T-helper 1 cell treated with Interleukin-12 subunit alpha and Interleukin-12 subunit beta and Interleukin-4 antibody, amounts not matched to agents 30 μg/mL and 1 μg/mL, for 36 hours (primary cell): ENCODE data around the gene GBE1.
A peak's percentile ranks its signal among the peaks of the same experiment; 100 is the strongest.
"Not testable (repeated sequence)": the region's sequence is repeated elsewhere in the genome, so short reads cannot be mapped to it uniquely, and the experiment has no call there.

Source experiments
- H3K27ac Mint-ChIP-seq: one replicate; pipeline ENCODE4 v1.8.0; 2021; ENCODE audit warnings: mild to moderate bottlenecking, mixed read lengths
- H3K27me3 Mint-ChIP-seq: one replicate; pipeline ENCODE4 v1.8.0; 2021; ENCODE audit warnings: low read depth, mixed read lengths
- H3K36me3 Mint-ChIP-seq: one replicate; pipeline ENCODE4 v1.8.0; 2021; ENCODE audit warnings: low read depth, mixed read lengths
- H3K4me1 Mint-ChIP-seq: one replicate; pipeline ENCODE4 v1.8.0; 2021; ENCODE audit warnings: low read depth, mixed read lengths
- H3K4me3 Mint-ChIP-seq: one replicate; pipeline ENCODE4 v1.8.0; 2021; ENCODE audit warnings: mild to moderate bottlenecking, moderate library complexity, mixed read lengths
- H3K9me3 Mint-ChIP-seq: one replicate; pipeline ENCODE4 v1.8.0; 2021; ENCODE audit warnings: mixed read lengths

The GBE1 gene

DNA sequence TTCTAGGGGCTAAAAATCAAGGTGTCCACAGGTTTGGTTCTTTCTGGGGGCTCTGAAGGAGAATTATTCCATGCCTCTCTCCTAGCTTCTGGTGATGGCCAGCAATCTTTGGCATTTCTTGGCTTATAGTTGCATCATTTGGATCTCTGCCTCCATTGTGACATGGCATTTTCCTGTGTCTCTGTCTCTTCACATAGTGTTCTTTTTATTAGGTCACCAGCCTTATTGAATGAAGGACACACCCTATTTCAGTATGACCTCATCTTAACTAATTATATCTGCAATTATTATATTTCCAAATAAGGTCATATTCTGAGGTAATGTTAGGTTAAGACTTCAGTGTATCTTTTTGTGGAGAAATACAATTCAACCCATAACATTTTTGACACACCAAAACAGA lies 3.2 kb upstream of the GBE1 start:
- Mint-ChIP-seq H3K36me3 (peaks cover 2% of the 10 kb centered on the region), H3K27me3 (no peaks in the 10 kb centered on the region), H3K27ac (no peak overlapping the region), H3K9me3 (no peaks in the 10 kb centered on the region), H3K4me3 (no peak overlapping the region), H3K4me1 (peaks cover 16% of the 10 kb centered on the region)

DNA sequence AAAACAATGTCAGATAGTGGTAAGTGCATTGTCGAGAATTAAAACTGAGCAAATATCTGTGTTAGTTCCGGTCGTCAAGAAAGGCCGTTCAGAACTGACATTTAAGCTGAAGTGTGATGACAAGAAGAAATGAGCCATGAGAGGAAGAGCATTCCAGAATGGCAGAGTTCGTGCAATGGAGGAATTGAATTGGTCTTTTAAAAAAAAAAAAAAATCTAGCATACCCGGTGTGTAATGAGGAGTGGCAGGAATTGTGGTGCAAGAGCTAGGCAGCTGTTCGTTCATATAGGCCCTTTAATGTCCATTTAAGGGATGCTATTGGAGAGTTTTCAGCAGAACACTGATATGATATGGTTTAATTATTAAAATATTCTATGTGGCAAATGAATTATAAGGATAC lies 2.6 kb upstream of the GBE1 start:
- Mint-ChIP-seq H3K27ac (no peak overlapping the region), H3K4me1 (peaks cover 20% of the 10 kb centered on the region), H3K9me3 (peaks cover under 1% of the 10 kb centered on the region), H3K36me3 (peaks cover 8% of the 10 kb centered on the region), H3K27me3 (no peaks in the 10 kb centered on the region), H3K4me3 (no peak overlapping the region)

DNA sequence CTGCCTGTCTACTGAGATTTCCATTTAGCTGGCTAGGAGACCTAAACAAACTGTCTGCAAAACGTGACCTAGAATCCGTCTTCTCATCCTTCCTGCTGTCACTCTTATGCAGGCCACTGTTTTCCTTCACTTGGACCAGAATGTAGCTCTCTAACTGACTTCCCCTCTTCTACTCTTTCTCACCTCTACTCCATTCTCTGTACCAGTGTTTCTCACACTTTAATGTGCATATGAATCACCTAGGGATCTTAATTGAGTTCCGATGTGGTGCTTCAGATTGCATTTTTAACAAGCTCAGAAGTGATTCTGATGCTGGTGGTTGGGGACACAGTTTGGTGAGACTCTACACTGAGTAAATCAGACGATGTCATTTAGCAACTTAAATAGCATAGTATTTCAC lies 1.6 kb upstream of the GBE1 start:
- peak overlapping the region; percentile 18 for H3K27ac Mint-ChIP-seq
- peaks cover 25% of the 10 kb centered on the region for H3K4me1 Mint-ChIP-seq
- no peaks in the 10 kb centered on the region for H3K27me3 Mint-ChIP-seq
- peaks cover 4% of the 10 kb centered on the region for H3K9me3 Mint-ChIP-seq
- peak overlapping the region; percentile 43 for H3K4me3 Mint-ChIP-seq
- peaks cover 18% of the 10 kb centered on the region for H3K36me3 Mint-ChIP-seq

DNA sequence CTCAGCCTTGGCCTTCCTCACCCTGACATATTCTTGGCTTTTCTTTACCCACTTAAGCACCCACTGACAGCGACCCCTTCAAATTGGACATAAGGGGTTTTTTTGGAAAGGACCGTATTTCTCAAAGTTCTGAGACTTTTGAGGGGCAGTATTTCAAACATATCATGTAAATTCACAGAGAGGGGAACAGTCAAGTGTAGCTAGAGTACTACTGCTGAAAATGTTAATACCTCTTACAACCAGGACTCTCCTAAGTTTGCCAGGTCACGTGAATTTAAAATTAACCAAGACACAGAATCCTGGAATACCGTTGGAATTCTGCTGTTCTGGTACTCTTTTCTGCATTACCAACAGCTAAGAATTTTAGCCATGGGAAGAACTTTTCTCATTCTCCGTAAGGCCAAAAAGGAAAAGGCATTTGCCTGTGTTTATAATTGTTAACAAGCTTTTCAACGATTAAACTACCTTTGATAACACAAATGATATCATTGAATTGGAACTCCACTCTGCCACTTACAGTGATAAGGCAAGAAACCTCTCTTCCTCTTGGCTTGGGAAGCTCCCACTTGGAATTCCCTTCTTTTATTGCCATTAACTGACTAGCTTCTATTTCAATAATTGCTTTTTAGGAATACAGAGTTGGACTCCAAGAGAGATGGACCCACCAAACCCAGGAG lies 597 bp upstream of the GBE1 start:
- H3K36me3 Mint-ChIP-seq, result peaks cover 27% of the 10 kb centered on the region
- peaks cover 32% of the 10 kb centered on the region for H3K4me1 Mint-ChIP-seq

DNA sequence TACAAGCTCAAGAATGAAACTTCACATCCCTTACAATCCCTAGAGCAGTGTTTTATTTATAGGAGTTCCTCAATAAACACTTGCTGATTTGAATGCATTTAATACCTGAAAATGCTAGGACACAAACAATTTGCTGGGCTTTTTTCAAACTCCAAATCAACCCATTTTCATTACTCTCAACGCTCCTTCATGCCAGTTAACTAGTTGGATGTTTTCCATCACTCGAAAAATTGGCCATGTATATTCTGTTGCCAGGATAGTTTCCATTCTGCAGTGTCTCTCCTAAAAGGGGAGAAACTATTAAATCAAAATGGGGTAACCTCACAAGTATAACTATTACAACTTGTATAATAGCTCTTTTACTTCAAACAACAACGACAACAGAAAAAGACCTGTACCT lies 1.2 kb downstream of the GBE1 start:
- Mint-ChIP-seq H3K4me3 (peak overlapping the region; percentile 94), H3K36me3 (peaks cover 34% of the 10 kb centered on the region), H3K9me3 (peaks cover 7% of the 10 kb centered on the region), H3K27me3 (no peaks in the 10 kb centered on the region), H3K27ac (peak overlapping the region; percentile 98), H3K4me1 (peaks cover 38% of the 10 kb centered on the region)

More for the DNA sequence above, 597 bp upstream of the GBE1 start:
- peaks cover 7% of the 10 kb centered on the region for H3K9me3 Mint-ChIP-seq
- no peaks in the 10 kb centered on the region for H3K27me3 Mint-ChIP-seq
- peak overlapping the region; percentile 83 for H3K4me3 Mint-ChIP-seq
- peak overlapping the region; percentile 98 for H3K27ac Mint-ChIP-seq

DNA sequence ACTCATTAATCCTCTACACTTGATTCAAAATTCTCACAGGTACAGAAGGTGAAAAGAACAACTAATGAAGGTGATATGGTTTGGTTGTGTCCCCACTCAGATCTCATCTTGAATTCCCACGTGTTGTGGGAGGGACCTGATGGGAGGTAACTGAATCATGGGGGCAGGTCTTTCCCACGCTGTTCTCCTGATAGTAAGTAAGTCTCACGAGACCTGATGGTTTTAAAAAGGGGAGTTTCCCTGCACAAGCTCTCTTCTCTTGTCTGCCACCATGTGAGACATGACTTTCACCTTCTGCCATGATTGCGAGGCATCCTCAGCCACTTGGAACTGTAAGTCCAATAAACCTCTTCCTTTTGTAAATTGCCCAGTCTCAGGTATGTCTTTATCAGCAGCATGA lies 2.7 kb downstream of the GBE1 start:
- Mint-ChIP-seq H3K4me1 (peaks cover 46% of the 10 kb centered on the region), H3K36me3 (peaks cover 42% of the 10 kb centered on the region), H3K9me3 (peaks cover 15% of the 10 kb centered on the region)
- H3K27ac Mint-ChIP-seq, H3K27me3 Mint-ChIP-seq, H3K4me3 Mint-ChIP-seq: not testable (repeated sequence)

DNA sequence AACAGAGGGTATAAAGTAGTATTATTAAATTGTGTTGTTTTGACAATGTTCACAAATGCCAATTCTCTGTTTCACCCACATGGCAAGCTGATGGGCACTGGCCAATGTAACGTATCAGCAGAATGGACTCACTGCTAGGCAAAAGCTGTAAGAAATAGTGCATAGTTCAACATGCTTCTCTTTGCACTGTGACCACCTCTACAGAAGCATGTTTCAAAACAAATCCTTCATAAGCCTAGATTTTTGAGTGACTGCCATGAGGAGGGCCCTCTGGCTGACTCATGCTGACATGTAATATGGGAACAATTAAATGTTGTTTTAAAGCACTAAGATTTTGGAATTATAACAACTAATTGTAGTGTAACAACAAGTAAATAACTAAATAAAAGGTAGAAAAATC lies 3.2 kb downstream of the GBE1 start:
- peaks cover 15% of the 10 kb centered on the region for H3K9me3 Mint-ChIP-seq
- peaks cover 42% of the 10 kb centered on the region for H3K36me3 Mint-ChIP-seq
- no peak overlapping the region for H3K27ac Mint-ChIP-seq
- no peak overlapping the region for H3K4me3 Mint-ChIP-seq
- peaks cover 50% of the 10 kb centered on the region for H3K4me1 Mint-ChIP-seq
- no peaks in the 10 kb centered on the region for H3K27me3 Mint-ChIP-seq

DNA sequence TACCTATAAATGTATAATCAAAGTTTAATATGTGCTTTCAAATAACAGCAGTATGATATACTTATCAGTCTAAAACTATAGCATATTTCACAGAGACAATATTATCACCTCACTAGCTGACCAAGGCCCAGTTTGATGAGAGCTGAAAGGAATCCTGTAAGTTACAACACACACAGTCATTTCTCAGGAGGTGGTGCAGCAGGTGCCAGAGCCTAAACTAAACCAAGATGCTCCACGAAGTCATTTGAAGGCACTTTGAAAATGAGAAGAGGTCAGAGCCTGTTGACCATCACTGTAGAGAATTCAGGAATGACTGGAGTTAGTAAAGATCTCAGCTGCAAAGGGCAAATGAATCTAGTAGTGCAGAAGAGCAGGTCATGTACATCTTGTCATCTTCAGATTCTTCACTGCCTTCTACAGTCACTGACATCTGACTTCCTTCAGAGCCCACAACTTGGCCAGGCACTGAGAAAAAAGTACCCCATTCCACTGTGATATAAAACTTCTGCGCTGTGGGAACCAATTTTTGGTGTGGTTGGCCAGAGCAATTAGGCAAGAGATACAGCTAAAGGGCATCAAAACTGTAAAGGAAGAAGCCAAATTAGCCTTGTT lies 7.9 kb downstream of the GBE1 start:
- Mint-ChIP-seq H3K36me3 (peaks cover 34% of the 10 kb centered on the region), H3K27me3 (no peaks in the 10 kb centered on the region), H3K4me1 (peaks cover 33% of the 10 kb centered on the region), H3K9me3 (peaks cover 11% of the 10 kb centered on the region), H3K4me3 (no peak overlapping the region), H3K27ac (no peak overlapping the region)

DNA sequence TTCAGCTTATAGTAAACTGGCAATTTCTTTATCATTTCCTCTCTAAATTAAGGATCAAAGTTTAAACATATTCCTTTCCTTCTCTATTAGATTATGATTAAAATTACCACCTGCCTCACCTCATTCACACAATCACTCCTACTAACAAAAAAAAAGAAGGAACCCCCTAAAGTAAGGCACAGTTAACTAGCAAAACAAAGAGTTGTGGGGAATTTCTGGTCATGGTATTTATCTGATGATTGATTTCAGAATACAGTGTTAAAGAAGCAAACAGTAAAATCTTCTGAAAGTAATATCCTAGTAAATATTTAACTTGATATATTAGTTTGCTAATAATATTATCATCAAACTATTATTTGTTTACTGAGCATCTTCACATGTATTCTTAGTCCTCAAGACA lies 8.8 kb downstream of the GBE1 start:
- Mint-ChIP-seq H3K27me3 (no peaks in the 10 kb centered on the region), H3K4me3 (no peak overlapping the region), H3K4me1 (peaks cover 27% of the 10 kb centered on the region), H3K9me3 (peaks cover 8% of the 10 kb centered on the region), H3K36me3 (peaks cover 30% of the 10 kb centered on the region), H3K27ac (no peak overlapping the region)

DNA sequence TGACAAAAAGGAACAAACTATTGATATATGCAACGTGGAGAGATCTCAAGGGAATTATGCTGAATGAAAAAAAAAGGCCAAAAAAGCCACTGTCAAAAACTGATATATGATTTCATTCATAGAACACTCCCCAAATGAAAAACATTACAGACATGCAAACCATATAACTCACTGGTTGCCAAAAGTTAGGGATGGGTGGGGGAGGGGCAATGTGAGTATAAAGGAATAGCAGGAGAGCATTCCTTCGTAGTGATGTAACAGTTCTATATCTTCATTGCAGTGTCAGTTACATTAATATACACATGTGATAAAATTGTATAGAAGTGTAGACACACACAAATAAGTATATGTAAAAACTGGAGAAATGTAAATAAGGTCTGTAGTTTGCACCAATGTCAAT lies 12.2 kb downstream of the GBE1 start:
- H3K4me3 Mint-ChIP-seq, result no peak overlapping the region
- H3K36me3 Mint-ChIP-seq, result peaks cover 10% of the 10 kb centered on the region
- H3K27me3 Mint-ChIP-seq, result no peaks in the 10 kb centered on the region
- H3K27ac Mint-ChIP-seq, result no peak overlapping the region
- H3K4me1 Mint-ChIP-seq, result peaks cover 11% of the 10 kb centered on the region
- H3K9me3 Mint-ChIP-seq, result peaks cover under 1% of the 10 kb centered on the region

DNA sequence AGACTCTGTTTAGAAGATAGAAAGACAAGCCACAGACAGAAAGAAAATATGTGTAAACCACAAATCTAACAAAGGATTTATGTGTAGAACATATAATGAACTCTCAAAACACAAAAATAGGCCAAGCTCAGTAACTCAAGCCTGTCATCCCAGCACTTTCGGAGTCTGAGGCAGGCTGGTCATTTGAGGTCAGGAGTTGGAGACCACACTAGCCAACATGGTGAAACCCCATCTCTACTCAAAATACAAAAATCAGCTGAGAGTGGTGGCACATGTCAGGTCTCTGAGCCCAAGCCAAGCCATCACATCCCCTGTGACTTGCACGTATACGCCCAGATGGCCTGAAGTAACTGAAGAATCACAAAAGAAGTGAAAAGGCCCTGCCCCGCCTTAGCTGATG lies 14.2 kb downstream of the GBE1 start:
- not testable (repeated sequence) for H3K4me3 Mint-ChIP-seq, H3K9me3 Mint-ChIP-seq, H3K27me3 Mint-ChIP-seq, H3K27ac Mint-ChIP-seq, H3K4me1 Mint-ChIP-seq
- peaks cover 11% of the 10 kb centered on the region for H3K36me3 Mint-ChIP-seq

DNA sequence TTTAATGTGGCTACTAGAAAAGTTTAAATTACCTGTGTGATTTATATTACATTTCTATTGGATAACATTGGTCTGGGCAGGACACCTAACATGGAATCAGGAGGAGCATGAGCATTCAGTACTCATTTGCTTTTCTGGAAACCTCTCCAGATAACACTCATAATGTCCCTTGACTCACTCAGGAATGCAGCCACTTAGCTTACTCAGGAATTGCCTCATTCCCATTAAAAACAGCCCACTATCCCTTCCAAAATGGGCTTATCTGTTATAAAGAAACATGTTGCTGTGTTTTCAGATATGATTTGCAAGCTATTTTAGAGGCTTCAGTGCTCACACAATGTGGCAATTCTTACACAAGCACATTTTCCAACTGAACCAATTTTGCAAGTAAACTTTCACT lies 17.1 kb downstream of the GBE1 start:
- Mint-ChIP-seq H3K4me1 (peaks cover 4% of the 10 kb centered on the region), H3K27ac (no peak overlapping the region), H3K36me3 (peaks cover 11% of the 10 kb centered on the region), H3K9me3 (no peaks in the 10 kb centered on the region), H3K27me3 (no peaks in the 10 kb centered on the region), H3K4me3 (no peak overlapping the region)

DNA sequence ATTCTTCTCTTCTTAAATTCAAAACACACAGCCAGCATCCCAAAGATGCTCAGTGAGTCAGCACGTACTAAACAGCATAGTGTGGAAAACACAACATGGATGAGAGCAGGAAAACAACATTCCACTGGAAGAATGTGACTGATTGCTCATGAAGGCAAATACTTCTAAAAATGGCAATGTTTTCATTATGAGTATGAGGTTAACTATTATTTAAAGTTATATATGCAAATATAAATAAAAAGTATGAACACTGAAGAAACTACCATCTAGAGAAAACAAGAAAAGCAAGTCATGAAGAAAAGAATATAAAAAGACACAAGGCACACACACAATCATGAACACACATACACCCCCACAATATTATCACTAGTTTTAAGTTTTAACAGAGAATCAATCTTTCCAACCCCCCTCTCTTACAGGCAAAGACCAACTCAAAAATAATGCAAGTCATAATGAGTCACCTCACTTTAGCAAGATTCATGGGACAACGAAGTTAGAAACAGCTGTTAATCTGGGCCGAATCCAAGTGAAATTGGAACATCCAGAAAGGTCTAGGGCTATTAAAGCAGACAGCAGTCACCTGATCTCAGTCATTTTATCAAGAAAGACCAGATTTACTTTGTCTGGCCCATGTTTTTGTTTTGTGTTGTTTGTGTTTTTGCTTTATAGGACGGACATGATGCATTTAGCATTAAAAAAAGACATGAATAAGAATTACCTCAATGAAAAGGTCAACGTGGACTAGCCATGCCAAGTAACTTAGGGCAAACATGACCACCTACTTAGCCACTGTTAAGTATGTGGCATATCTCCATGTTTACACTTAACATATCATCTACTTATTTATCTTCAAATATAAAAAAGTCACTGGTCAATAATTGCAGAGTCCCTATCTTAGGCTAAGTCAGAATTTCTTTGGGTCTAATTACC lies 18.1 kb downstream of the GBE1 start:
- peaks cover 4% of the 10 kb centered on the region for H3K4me1 Mint-ChIP-seq
- no peak overlapping the region for H3K4me3 Mint-ChIP-seq
- H3K27ac Mint-ChIP-seq, result no peak overlapping the region
- H3K36me3 Mint-ChIP-seq, result peaks cover 12% of the 10 kb centered on the region
- no peaks in the 10 kb centered on the region for H3K9me3 Mint-ChIP-seq
- no peaks in the 10 kb centered on the region for H3K27me3 Mint-ChIP-seq

DNA sequence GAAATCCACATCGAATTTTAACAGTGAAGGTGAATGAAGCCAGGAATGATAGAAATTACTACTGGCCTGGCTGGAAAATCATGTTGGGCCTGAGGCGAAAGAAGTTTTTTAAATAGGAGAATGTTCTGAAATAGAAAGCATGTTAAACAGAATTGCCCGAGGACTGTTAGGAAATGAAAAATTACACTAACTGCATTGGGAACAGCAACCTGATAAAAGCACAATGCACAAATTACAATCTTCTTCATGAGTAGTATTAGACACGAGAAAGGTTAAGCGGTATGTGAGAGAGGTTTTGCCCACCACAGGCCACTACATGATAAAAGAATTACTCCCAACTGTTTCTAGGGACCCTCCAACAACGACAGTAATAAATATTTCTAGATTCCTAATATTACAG lies 18.9 kb downstream of the GBE1 start:
- no peak overlapping the region for H3K27ac Mint-ChIP-seq
- no peaks in the 10 kb centered on the region for H3K9me3 Mint-ChIP-seq
- no peaks in the 10 kb centered on the region for H3K27me3 Mint-ChIP-seq
- H3K4me1 Mint-ChIP-seq, result peaks cover 4% of the 10 kb centered on the region
- H3K36me3 Mint-ChIP-seq, result peaks cover 10% of the 10 kb centered on the region
- no peak overlapping the region for H3K4me3 Mint-ChIP-seq

DNA sequence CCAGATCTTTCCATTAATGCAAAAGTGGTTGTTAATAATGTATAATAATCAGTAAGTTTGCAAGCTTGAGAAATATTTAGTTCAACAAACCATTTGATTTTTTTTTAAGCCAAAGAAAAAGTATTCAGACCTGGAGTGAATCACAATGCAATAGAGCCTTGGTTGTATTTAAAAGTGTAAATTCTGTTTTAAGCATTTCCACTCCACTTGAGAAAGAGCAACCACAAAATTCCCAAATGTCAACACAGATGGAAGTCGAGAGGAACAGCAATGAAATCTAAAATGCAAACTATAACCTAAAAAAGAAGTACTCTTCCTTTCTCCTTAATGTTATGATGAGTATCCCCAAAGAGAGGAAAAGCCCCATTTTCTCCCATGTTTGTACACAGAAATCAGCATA lies 20.2 kb downstream of the GBE1 start:
- Mint-ChIP-seq H3K27me3 (no peaks in the 10 kb centered on the region), H3K9me3 (no peaks in the 10 kb centered on the region), H3K4me3 (no peak overlapping the region), H3K36me3 (peaks cover 9% of the 10 kb centered on the region), H3K27ac (no peak overlapping the region), H3K4me1 (peaks cover 4% of the 10 kb centered on the region)
